Tongue (tissue), 2 donors: ENCODE data around the gene EZR. TPM values are rescaled to one million over a fixed set of nuclear protein-coding genes. Genes with fewer than 3 reads are reported as not detected.
A peak's percentile ranks its signal among the peaks of the same experiment; 100 is the strongest.

Experiments
- DNase-seq: peaks from one replicate; pipeline ENCODE4 v3.0.0-alpha.2; 2015
- total RNA-seq: library from RNA; depleted of rRNA; stranded (reverse); fragments of >200 nt; gene quantifications from one replicate; pipeline ENCODE4 v1.2.3, GENCODE V29; 2014

The EZR gene
- total RNA-seq, 1 donor from 2014 or later: 66.9 TPM

DNA sequence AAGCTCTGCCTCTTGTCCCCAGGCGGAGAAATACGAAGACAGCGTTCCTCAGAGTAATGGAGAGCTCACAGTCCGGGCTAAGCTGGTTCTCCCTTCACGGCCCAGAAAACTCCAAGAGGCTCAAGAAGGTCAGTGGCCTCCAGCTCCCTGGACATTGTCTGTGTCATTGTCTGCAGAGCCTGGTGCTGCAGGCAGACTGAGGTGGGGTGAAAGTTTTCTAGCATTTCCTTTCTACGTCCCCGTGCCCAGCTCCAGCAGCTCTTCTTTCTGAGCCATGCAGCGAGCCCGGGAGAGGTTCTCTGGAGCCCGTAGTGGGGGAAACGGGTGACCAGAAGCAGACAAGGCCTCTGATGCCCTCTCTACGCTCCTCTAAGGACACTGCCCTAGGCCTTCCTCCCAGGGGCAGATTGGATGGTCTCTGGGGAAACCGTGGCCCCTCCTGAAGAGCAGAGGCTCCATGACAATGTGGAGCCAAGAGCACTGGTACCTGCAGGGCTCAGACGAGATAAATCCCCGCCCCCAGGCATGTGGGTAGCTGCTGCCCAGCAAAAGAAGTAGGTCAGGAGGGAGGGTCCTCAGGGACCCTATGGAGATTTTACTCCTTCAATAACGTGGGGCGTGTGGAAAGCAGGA, 58.4 kb downstream of the EZR start:
- no peak for DNase-seq

GRCh38 chr6:158759966-158760617, 59.1 kb downstream of the EZR start:
- no peak for DNase-seq

- no peak for DNase-seq
Measured at GRCh38 chr6:158758941-158759479, 60.2 kb downstream of the EZR start.

DNA sequence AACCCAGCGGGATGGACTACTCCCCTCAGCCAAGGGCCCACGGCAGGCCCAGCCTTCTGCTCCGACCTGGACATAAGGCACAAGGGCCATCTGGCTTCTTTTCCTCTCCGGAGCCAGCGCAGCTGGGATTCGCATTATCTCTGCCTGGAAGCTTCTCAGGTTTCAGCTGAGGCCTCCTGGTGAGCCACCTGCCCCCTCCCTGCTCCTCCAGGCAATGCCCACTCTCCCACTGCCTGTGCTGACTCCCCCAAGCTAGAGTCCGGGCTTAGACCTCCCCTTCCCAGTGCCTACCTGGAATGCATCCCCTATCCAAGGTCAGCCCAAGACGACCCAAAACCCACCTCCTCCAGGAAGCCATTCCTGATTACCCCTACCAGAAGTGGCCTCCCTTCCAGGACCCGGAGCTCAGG, 60.7 kb downstream of the EZR start:
- peak; percentile 89 for DNase-seq

DNA sequence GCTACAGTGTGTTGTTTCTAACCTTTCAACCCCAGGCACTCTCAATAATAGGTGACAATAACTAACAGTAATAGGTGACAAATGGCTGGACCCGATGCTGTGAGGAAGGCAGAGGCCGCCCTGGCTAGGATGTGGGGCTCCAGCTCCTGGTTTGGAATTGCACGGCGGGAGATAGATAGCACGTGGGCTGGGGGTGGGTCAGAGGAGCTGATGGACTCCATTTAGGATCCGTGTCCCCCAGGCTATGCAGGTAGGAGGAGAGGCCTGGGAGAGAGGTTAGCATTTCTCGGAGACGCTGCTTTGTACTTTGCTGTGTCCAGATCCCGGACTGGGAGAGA, 61.4 kb downstream of the EZR start:
- no peak for DNase-seq

DNA sequence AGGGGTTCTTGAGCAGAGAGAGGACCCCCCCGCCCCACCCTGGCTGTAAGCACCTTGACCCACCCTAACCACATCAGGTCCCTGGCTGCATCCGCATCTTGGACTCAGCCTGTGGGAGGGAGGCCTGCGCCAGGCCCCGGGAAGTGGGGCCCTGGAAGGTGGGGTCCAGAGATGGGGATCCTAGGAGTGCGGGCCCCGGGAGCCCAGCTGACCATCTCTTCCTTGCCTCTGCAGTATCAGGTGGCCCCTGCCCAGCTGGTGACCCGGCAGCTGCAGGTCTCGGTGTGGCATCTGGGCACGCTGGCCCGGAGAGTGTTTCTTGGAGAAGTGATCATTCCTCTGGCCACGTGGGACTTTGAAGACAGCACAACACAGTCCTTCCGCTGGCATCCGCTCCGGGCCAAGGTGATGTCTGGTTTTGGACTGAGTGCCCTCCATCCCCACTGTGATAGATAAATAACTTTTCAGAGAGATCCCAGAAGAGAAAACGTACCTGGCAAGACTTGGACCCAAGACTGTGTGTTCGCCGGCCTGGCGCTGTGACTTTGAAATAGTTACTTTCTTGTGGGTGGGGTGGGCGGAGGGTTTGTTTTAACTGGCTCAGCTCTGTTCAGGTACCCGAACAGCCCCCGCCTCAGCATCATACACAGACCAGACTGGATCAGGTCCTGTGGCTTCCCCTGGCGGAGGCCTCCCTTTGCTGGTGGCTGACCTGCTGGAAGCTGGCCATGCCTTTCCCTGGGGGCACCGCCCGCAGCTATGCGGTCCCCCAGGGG, 62.0 kb downstream of the EZR start:
- no peak for DNase-seq

- no peak for DNase-seq
Measured at GRCh38 chr6:158756126-158756525, 63.0 kb downstream of the EZR start.

- no peak for DNase-seq
Measured at GRCh38 chr6:158755636-158756035, 63.5 kb downstream of the EZR start.

DNA sequence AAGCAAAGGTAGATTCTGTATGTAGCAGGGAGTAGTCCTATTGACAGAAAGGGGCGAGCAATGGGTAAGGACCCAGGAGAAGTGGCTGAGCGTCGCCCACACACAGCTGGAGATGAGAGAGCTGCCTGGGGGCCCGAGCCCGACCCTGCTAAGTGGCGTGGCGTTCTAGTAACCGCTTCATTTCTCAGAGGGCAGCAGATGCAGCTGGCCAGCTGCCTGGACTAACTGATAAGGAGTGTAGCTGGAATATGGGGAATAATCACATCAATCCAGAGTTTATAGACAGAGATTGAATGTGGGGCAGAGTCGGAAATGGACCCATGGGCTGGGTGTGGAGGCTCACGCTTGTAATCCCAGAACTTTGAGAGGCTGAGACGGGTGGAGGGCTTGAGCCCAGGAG, 64.4 kb downstream of the EZR start:
- DNase-seq: no peak

- DNase-seq: no peak
Measured at GRCh38 chr6:158753811-158754210, 65.4 kb downstream of the EZR start.

- DNase-seq: peak; percentile 89
Measured at GRCh38 chr6:158752613-158753012, 66.6 kb downstream of the EZR start.

DNA sequence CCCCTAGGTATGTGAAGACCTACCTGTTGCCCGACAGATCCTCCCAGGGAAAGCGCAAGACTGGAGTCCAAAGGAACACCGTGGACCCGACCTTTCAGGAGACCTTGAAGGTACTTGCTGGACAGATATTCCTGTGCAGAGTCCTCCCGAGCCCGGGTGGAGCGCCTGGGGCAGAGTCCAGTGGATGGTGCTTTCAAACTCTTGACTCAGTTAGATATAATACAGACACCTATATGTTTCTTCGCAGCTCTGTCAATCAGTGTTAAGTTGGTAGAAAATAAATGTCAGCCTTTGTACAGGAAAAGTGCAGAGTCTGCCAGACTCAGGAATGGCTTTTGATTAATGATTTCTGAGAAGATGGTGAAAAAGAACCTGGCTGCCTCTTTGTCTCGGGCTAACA, 67.2 kb downstream of the EZR start:
- DNase-seq: no peak

- no peak for DNase-seq
Measured at GRCh38 chr6:158751224-158751623, 67.9 kb downstream of the EZR start.

- DNase-seq: no peak
Measured at GRCh38 chr6:158744986-158745430, 74.2 kb downstream of the EZR start.

DNA sequence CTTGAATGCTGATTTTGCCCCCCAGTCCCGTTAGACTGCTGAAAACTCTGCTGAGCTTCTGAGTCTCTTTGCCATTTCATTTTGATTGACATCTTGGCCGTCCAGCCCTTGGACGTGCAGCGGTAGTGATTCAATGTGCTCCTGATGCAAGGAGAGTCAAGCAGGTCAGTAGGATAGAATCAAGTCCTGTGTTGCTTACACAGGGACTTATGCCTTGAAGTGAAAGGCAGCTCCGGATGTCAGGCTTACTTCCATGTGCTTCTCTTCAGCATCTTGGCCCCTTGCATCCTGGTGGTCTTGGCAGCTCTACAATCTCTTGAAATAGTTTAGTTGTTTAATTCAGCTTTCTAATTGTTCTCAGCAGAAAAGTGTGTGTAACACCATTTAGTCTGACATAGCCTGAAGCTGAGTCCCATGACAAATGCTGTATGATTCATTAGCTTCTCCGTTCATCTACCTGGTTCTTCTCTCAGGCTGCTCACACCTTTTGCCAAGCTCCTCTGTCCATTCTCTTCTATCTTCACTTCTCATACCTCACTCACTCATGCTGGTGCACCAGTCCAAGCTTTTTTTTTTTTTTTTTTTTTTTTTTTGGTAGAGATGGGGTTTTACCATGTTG, 76.0 kb downstream of the EZR start:
- peak; percentile 41 for DNase-seq

DNA sequence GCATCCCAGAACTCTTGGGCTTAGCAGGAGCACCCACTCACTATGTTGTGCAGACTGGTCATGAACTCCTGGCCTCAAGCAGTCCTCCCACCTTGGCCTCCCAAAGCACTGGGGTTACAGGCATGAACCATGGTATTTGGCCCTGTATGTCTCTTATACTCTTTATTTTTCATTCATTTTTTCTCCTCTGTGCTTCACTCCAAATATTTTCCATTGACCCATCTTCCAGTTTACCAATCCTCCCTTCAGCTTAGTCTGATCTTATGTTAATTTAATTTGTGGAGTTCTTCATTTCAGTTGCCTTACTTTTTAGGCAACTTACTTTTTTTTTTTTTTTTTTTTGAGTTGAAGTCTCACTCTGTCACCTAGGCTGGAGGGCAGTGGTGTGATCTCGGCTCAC, 79.5 kb downstream of the EZR start:
- DNase-seq: no peak

DNA sequence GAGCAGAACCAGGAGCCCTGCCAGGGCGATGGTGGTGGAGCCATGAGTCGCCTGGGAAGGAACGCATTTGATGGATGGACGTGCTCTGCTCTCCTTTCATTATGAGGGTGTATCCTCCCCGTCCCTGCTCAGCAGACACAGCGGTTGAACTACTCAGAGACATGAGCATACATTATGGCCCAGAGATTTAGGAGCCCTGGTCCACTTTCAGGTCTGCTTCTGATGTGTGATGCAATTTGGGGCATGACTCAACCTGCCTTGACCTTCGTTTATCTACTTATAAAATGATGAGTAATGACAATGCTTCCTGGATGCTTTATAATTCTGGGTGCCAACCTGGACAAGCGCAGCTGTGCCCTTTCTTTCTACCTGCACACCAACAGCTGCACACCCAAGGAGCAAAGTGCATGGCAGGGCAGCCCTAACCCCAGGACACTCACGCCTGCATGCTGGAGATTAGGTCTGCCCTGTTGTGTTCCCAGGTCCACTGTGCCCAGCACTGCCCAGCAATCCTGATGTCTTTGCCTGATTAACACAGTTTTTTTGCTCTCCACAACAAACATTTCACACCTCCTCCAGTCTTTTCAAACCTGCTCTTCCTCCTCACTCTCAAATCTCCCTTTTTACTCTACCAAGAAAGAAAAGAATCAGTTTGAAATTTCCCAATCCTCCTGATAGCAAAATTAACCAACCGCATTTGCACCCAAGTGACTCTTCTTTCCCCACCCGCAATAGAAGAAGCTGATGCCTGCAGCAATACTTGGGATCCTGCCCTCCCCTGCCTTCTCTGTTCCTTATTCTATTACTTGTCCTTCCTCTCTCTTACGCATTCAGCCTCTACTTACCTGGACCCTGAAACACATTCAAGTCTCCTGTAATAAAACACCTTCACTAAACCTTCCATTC, 81.2 kb downstream of the EZR start:
- DNase-seq: no peak

DNA sequence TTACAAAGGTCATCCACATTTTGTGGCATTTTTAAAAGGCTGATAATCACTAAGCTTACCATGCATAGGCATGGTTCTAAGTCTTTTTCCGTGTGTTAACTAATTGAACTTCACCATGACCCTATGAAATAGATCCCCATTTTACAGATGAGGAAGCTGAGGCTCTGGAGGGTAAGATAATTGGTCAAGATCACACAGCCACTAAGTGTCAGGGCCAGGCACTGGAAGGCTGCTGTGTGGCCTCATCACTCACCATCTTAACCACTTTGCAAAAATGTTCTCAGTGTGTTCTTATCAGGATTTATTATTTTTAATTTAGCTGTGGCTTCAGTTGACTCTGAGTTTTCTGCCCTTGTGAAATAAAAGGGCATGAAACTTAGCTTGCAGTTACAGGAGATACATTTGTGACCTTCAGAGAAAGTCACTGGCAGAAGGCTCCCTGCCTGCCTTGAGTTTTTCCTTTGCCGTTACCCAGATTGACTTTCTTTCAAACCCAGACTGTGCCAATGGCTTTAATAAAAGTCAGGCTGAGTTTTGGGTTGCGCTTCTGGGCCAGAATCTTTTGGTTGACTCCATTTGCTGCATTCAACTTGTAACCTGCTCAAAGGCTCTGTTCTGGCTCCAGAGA, 82.0 kb downstream of the EZR start:
- DNase-seq: no peak

- no peak for DNase-seq
Measured at GRCh38 chr6:158735009-158735408, 84.2 kb downstream of the EZR start.

DNA sequence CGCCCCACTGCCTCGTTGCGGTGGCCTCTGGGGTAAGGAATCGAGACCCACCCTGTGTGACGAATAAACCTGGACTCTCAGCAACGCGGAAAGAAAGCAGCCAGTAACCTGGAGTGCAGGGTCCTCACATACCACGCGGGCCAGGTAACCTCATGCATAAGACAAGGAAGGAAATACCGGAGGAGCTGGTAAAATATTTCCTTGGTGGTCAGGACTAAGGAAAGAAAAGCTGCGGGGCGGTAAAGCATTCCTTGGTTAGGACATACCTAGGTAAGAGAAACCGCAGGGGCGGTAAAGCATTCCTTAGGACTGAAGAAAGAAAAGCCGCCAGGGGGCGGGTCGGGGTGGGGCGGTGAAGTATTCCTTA, 88.6 kb downstream of the EZR start:
- DNase-seq: no peak

- no peak for DNase-seq
Measured at GRCh38 chr6:158729906-158730540, 89.1 kb downstream of the EZR start.
